Non-pigmented ciliary epithelial cell (primary cell): Measurements from ENCODE around the gene ATG12.
"Not testable (repeated sequence)": the region's sequence is repeated elsewhere in the genome, so short reads cannot be mapped to it uniquely, and the experiment has no call there.

Source experiments
- DNase-seq: peaks from one replicate; pipeline ENCODE4 v3.0.0-alpha.2; 2010; ENCODE audit warnings: low read depth

ATG12 gene

DNA sequence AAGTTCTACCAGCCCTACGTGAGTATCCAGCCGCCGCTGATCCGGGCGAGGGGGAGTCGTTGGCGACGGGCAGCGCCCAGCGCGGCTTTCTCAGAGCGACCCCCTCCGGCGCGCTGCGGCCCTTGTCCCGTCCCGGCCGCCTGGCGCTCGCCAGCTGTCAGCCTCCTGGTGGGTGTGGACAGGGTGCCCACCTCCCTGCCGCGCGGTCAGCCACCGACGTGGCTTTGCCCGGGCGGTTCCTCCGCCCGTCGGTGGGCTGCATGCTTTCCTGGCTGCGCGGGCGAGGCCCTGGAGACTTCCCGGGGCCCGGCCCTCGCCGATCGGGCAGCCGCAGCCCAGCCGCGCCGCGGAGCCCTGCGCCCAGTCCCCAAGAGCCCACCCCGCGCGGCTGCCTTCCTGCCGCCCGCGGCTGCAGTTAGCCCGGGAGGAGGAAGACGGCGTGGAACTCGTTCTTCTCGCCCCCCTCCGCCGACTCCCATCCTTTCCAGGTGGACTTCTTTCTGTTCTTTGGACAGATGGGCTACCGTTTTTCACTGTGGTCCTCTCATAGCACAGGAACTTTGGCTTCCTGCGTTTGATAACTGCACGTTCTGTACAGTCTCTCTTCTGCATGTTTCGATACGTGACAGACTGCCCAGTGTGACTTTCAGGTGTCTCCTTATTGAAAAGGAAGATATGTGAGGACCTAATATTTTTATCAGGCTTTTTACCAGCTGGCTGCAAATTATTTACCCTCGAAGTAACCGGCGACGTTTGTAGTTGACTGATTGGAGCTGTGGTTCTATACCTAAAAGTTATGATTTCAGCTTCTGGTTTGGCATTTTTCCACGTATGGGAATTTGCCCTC lies 947 bp upstream of the ATG12 start:
- DNase-seq, result no peak

GRCh38 chr5:115840873-115841272 lies 492 bp downstream of the ATG12 start:
- no peak for DNase-seq

- DNase-seq, result no peak
Observed at GRCh38 chr5:115838885-115839518, 2.4 kb downstream of the ATG12 start.

- DNase-seq, result no peak
Observed at GRCh38 chr5:115835481-115835880, 5.9 kb downstream of the ATG12 start.

- DNase-seq, result no peak
Observed at GRCh38 chr5:115831163-115831768, 10.1 kb downstream of the ATG12 start.

DNA sequence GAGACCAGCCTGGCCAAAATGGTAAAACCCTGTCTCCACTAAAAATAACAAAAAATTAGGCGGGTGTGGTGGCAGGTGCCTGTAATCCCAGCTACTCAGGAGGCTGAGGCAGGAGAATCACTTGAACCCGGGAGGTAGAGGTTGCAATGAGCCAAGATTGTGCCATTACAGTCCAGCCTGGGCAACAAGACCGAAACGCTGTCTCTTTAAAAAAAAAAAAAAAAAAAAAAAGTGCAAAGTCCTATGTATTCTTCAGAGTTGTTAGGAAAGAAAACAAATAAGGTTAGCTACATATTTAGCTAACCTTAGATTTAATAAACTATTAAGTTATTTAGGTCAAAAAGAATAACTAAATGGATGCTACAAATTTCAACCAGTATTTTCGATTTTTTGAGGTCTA lies 11.5 kb downstream of the ATG12 start:
- DNase-seq, result no peak

DNA sequence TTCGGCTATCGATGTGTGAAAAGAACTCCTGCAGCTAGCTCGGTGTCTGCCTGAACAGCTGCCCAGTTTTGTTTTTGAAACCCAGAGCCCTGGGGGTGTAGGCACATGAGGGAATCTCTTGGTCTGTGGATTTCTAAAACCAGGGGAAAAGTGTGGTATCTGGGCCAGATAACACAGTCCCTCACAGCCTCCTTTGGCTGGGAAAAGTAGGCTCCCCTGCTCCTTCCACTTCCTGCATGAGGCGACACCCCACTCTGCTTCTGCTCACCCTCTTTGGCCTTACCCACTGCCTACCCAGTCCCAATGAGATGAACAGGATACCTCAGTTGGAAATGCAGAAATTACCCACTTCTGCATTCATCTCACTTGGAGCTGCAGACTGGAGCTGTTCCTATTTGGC lies 15.4 kb downstream of the ATG12 start:
- DNase-seq, result no peak

GRCh38 chr5:115824983-115825382 lies 16.4 kb downstream of the ATG12 start:
- DNase-seq, result not testable (repeated sequence)

DNA sequence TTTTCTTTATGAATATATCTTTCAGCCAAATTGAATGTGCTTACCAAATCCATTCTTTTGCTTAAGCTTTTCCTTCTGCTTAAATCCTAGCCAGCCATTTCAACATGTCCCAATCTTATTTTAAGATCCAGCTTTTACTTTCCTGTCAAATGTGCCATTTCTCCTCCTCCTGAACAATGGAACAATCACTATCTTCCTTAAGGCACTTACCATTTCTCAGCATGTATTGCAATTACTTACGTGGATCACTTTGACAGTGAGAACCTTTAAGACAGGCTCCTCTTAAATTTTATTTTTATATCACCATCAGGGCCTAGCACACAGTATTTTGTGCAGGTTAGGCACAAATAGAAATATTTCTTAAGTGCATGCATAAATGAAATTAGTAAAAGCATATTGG lies 20.5 kb downstream of the ATG12 start:
- no peak for DNase-seq

- DNase-seq, result no peak
Observed at GRCh38 chr5:115818821-115819220, 22.5 kb downstream of the ATG12 start.

GRCh38 chr5:115817386-115817785 lies 24.0 kb downstream of the ATG12 start:
- no peak for DNase-seq

DNA sequence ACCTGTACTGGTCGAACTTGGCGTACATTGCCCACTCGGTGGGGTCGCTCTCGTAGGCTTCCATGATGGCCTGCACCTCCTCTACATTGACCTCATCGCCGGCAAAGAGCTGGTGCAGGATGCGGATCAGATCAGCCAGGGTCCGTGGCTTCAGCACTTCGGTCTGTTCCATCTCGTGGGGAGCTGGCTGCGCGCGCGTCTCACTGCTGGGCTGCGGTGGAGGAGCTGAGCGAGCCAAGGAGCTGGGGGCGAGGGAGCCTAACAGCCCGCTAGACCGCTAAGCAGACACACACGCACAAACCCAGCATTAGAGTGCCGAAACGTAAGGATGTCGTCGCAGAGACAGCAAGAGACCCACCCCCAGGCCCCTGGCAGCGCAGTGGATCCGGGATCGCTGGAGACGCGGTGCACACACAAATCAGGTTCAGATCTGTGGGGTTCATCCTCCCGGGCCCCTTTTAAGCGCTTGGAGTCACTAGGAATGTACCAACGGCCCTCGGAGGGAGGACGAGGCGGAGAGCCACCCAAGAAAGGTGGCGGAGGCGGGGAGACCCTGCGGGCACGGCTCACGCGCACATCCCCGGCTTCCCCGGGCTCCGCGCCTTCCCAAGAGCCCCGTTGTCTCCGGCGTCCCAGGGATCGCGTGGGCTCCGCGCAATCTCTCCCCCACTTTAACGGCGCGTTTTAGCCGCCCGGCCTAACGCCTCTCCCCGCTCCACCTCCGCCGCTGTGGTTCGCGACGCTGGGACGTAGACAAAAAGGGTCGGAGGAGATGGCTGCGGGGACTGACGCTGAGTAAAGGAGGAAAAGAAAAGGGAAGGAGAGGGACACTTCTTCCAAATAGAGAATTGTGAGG lies 24.9 kb downstream of the ATG12 start, which contains the start of gene CDO1:
TSS of gene CDO1 (minus strand) at position 434 of the 856 bp plus-strand sequence. CDS start at position 172, 262 bp downstream.
- no peak for DNase-seq

- no peak for DNase-seq
Observed at GRCh38 chr5:115815693-115816225, 25.6 kb downstream of the ATG12 start.

DNA sequence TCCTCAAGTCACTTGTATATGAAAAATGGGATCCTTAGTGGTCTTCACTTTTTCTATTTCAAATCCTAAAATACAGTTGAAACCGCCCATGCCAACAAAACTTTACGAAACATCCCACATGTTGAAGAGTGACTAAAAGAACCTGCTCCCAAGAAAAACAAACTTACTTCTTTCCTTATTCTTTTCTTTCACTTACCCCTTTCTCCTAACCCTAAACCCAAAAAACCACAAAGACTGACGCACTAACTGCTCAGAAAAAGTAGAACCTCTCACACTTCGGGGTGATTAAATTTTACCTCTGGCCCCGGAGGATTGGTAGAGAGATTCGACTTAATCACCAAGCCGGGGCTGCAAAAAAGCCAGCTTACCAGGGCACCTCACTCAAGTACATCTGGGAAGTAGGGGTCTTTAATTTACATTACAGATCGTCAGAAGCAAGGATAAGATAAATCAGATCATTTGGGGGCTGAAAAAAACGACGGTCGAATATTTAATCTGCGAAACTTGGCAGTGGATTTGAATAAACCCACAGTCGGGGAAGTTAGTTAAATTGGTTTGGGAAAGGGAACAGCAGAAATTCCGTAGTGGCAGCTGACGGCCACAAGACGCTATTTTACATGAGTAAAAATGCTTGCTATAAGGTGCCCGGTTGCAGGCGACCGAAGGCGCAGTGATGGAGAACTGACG lies 26.2 kb downstream of the ATG12 start:
- no peak for DNase-seq

- DNase-seq, result no peak
Observed at GRCh38 chr5:115813719-115814118, 27.6 kb downstream of the ATG12 start.

- DNase-seq, result no peak
Observed at GRCh38 chr5:115812372-115812771, 29.0 kb downstream of the ATG12 start.

DNA sequence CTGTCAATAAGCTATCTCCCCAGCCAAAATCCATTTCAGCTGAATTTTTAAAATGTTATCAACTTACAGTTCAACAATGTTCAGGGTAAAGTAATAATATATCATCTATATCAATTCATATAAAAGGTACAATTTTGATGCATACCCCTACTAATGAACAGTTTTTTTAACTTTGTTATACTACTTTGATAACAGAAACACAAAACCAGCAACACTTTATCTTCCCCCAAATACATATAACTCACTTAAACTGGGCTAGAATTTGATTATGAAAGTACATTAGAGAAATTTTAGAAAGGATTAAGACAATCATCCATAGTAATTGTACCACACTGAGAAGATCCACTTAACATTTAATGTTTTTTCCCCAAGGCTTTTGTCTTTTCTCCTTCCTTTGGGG lies 30.0 kb downstream of the ATG12 start:
- DNase-seq, result no peak

DNA sequence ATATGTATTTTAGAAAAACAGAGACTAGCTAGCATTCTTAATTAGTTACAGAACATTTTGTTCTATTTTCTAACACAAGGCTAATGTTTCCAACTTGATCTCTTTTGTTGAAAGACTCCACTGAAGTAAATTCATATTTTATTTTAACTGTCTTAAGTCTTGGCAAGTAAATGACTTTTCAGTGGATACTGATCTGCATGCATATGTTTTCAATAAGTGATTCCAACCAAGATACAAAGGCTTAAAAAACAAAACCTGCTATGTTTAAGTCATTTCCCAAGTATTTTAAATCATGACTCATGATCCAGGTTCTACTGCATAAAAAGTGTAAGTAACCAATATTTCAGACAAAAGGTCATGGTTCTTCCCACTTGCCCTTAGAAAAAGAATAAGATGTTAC lies 30.6 kb downstream of the ATG12 start:
- peak; percentile 38 for DNase-seq

- no peak for DNase-seq
Observed at GRCh38 chr5:115809946-115810345, 31.4 kb downstream of the ATG12 start.

GRCh38 chr5:115808066-115808465 lies 33.3 kb downstream of the ATG12 start:
- not testable (repeated sequence) for DNase-seq

- no peak for DNase-seq
Observed at GRCh38 chr5:115807654-115808052, 33.7 kb downstream of the ATG12 start.
